ENCODE results near the gene P2RX3.

P2RX3 gene

DNA sequence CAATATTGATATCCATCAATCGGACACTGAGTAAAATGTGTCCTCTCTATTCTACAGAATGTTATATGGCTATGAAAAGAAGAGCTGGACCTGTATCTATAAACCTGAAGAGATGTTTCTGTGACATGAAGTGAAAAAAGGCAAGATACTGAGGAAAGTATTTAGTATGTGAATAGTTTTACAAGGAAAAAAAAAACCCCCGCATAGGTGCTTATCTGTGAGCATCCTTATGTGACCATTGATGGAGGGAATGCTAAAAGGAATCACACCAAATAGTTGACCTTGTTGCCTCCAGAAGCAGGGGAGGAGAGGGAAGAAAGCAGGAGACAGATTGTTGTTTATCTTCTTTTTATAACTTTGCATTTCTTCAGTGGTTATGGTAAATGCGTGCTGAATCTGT is 53.0 kb downstream of the P2RX3 start:
- DNase-seq (ENCODE audit: low spot score): no peak
- TF ChIP-seq, protein P1, sequence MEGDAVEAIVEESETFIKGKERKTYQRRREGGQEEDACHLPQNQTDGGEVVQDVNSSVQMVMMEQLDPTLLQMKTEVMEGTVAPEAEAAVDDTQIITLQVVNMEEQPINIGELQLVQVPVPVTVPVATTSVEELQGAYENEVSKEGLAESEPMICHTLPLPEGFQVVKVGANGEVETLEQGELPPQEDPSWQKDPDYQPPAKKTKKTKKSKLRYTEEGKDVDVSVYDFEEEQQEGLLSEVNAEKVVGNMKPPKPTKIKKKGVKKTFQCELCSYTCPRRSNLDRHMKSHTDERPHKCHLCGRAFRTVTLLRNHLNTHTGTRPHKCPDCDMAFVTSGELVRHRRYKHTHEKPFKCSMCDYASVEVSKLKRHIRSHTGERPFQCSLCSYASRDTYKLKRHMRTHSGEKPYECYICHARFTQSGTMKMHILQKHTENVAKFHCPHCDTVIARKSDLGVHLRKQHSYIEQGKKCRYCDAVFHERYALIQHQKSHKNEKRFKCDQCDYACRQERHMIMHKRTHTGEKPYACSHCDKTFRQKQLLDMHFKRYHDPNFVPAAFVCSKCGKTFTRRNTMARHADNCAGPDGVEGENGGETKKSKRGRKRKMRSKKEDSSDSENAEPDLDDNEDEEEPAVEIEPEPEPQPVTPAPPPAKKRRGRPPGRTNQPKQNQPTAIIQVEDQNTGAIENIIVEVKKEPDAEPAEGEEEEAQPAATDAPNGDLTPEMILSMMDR (IDR thresholded peaks at IDR 0.05; ENCODE audit: extremely low read depth, missing control alignments): no peak

DNA sequence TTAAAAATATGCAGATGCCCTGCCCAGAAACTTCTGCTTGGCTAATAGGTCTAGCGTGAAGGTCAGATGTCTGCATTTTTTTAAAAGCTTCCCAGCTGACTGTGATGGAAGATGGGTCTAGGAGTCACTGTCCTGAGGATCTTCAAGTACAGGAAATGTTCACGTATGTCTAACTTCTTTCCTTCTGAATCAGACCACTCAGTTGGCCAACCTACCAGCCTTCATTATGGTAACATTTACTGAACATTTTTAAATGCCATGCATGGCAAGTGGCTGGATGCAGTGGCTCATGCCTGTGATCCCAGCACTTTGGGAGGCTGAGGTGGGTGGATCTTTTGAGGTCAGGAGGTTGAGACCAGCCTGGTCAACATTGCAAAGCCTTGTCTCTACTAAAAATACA is 53.4 kb downstream of the P2RX3 start:
- DNase-seq (ENCODE audit: low spot score): no peak
- TF ChIP-seq, protein P1 (IDR thresholded peaks at IDR 0.05; ENCODE audit: extremely low read depth, missing control alignments): no peak

DNA sequence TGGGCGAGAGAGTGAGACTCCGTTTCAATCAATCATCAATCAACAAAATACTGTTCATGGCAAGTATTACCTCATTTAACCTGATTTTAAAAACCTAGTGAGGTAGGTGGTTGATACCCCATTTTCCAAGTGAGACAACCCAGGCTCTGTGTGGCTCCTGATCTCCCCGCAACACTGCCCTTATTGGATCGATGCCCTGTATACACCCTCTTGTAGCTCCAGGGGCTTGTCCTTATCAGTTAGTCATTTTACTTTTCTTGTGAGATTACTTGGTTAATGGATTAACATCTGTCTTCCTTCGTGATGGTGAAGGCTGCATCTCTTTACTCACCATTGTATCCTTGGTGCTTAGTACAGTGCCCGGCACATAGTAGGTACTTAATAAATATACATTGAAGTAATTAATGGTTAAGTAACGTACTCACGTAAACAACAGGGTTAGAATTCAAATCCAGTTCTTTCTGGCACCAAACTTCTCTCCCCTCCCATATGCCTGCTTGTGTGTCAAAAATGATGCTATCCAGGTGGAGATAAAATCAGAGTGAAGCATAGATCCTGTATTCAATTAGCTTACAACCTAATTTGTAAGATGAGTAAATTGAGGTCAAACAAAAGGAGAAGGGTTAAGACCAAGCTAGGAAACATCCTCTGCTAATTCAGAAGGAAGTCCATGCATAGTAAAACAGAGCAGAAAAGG is 54.1 kb downstream of the P2RX3 start:
- TF ChIP-seq, protein P1 (IDR thresholded peaks at IDR 0.05; ENCODE audit: extremely low read depth, missing control alignments): no peak
- DNase-seq (ENCODE audit: low spot score): no peak

DNA sequence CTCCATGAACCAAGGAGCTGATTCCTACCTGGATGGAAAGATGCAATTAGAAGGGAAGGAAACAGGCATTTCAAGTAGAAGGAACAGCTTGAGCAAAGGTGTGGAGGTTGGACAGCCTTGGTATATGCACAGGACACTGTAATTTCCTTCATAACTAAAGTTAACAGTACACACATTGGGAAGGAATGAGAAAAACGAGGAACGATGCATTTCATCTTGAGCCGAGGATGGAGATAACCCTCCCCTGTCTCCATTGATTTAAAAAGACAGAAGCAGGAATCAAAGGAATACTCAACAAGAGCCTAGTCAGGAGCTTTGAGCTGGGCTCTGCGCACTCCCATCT is 54.6 kb downstream of the P2RX3 start:
- no peak for DNase-seq (ENCODE audit: low spot score)
- TF ChIP-seq, protein P1 (IDR thresholded peaks at IDR 0.05; ENCODE audit: extremely low read depth, missing control alignments): no peak

DNA sequence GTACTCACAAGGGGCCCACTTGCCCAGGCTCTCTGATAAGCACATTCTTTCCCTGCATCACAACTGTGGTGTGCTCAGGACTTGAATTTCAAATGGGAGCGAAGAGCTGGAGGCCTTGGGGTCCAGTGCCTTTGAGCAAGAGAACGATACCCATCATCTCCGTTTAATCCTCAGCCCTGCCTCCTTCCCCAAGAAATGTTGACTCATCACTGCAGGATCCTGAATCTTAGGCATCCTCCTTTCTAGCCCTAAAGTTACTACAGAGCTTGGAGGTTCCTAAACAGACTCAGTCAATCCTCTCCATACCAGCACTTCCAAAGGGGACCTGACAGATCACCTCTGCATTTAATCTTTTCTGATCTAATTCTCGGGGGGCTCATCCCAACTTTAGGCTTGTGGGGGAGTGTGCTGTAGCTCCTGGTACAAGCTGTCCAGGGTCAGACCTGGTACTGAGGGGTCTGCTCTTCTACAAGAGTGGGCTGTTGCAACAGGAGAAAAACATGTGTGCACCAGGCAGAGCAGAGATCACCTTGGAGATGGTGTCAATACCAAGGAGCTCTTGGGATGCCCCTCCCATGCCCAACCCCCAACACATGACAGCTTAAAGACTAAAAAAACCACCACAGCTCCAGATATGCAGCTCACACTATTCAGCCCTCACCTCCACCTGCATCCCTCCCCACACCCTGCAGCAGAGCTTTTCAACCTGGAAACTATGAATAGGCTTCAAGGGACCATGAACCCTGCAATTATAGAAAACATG is 56.2 kb downstream of the P2RX3 start:
- TF ChIP-seq, protein P1 (IDR thresholded peaks at IDR 0.05; ENCODE audit: extremely low read depth, missing control alignments): no peak
- DNase-seq (ENCODE audit: low spot score): no peak

DNA sequence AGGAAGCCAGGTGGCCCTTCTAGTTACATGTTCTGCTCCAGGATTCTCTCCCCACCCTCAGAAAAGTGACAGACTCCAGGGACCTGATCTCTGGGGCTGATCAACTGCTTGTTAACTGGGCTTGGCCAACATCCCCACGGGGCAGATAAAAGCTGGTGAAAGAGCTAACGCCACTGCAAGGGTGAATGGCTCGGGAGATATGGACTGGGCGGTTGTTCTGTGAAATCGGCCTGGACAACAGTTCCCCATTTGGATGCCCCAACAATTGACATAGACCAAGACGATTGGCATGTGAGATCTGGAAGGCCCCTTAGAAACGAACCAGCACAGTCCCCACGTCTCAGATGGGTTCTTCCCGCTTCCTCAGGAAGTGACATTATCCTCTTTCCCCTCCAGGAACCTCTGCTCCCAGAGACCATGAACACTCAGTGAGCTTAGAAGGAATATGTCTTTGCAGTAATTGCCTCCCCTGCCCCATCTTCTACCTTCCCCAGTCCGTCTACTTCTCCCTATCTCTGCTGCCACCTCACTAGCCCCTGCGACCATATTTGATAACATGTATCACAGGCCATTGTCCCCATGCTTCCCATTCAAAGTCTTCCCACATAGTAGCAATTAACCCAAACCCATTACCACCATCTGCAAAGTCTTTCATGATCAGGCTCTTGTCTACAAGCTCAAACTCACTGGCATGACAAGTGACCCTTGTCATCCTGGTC is 57.9 kb downstream of the P2RX3 start:
- no peak for DNase-seq (ENCODE audit: low spot score)

More for the DNA sequence above, 57.9 kb downstream of the P2RX3 start:
- TF ChIP-seq, protein P1 (IDR thresholded peaks at IDR 0.05; ENCODE audit: extremely low read depth, missing control alignments): no peak

All from GM20000 (cell line).